Endothelial cell of umbilical vein (primary cell): ENCODE measurements around the gene LGALS8.

Experiments
- CTCF ChIP-seq, 2 donors: IDR thresholded peaks; 1 replicate in 1 of 2; 2 replicates in 1 of 2; pipeline ENCODE4 v1.5.1; 2011; ENCODE audit warnings: low read length in 2 of 2, mild to moderate bottlenecking in 2 of 2, moderate library complexity in 2 of 2, control low read depth in 1 of 2, inconsistent platforms in 1 of 2, low read depth in 1 of 2; ENCODE audit not compliant: insufficient read depth in 1 of 2; ENCODE audit errors: extremely low read depth in 1 of 2
- MAX ChIP-seq: IDR thresholded peaks from 2 replicates; pipeline ENCODE4 v1.6.1; 2011; ENCODE audit not compliant: insufficient read depth, insufficient read length
- POLR2A ChIP-seq: IDR thresholded peaks from 2 replicates; pipeline ENCODE4 v1.6.1; 2012; ENCODE audit warnings: low read depth, mild to moderate bottlenecking, control low read depth, low read length

GRCh38 chr1:236589531-236589930 is 65.7 kb downstream of the LGALS8 start:
- TF ChIP-seq POLR2A: no peak
- TF ChIP-seq CTCF (IDR thresholded peaks at IDR 0.05; ENCODE audit: extremely low read depth in 1 of 2, insufficient read depth in 1 of 2, low read depth in 1 of 2, low read length in 2 of 2): no peak
- no peak for TF ChIP-seq MAX
